Aorta (tissue), 5 donors: ENCODE measurements around the gene SUCNR1. TPM values are rescaled to one million over a fixed set of nuclear protein-coding genes. Genes with fewer than 3 reads are reported as not detected.
"Not testable (repeated sequence)": the region's sequence is repeated elsewhere in the genome, so short reads cannot be mapped to it uniquely, and the experiment has no call there.

Source experiments
- ATAC-seq: fragments of 200-7000 bp; cut with Tn5 transposase; one replicate; pipeline ENCODE4 v1.9.1; 2022; ENCODE audit warnings: moderate library complexity; ENCODE audit not compliant: low FRiP score
- DNase-seq, 2 donors: peaks; one replicate each; pipeline ENCODE4 v3.0.0-alpha.2; 2020
- H3K27ac ChIP-seq, 2 donors: one replicate each; pipeline ENCODE4 v1.5.1; 2013; ENCODE audit warnings: low read length in 2 of 2, mild to moderate bottlenecking in 2 of 2, moderate library complexity in 2 of 2, control low read depth in 1 of 2, inconsistent platforms in 1 of 2, low read depth in 1 of 2
- H3K27me3 ChIP-seq, 2 donors: one replicate each; pipeline ENCODE4 v1.6.1; 2013; ENCODE audit warnings: control low read depth in 1 of 2, low read length in 1 of 2, mild to moderate bottlenecking in 1 of 2, moderate library complexity in 1 of 2; ENCODE audit not compliant: insufficient read depth in 2 of 2, control insufficient read depth in 1 of 2
- H3K36me3 ChIP-seq, 2 donors: one replicate each; pipeline ENCODE4 v1.6.1; 2013; ENCODE audit warnings: control low read depth in 1 of 2, low read length in 1 of 2, mild to moderate bottlenecking in 1 of 2; ENCODE audit not compliant: insufficient read depth in 2 of 2, control insufficient read depth in 1 of 2
- H3K4me1 ChIP-seq, 2 donors: one replicate each; pipeline ENCODE4 v1.6.1; 2013; ENCODE audit warnings: low read length in 2 of 2, control low read depth in 1 of 2, mild to moderate bottlenecking in 1 of 2, moderate library complexity in 1 of 2; ENCODE audit not compliant: insufficient read depth in 2 of 2, control insufficient read depth in 1 of 2
- H3K4me3 ChIP-seq, 2 donors: one replicate each; pipeline ENCODE4 v1.5.1; 2013; ENCODE audit warnings: low read length in 2 of 2, control low read depth in 1 of 2, mild to moderate bottlenecking in 1 of 2
- H3K9me3 ChIP-seq: one replicate; pipeline ENCODE4 v1.6.1; 2013; ENCODE audit warnings: mild to moderate bottlenecking, low read length; ENCODE audit not compliant: control insufficient read depth
- WGBS, 2 donors: extraction: QIAGEN DNeasy Blood & Tissue Kit; methylation state at CpG; one replicate each; pipeline ENCODE4 v1.1.7; 2013; 5-methylcytosine and 5-hydroxymethylcytosine counted together
- intact Hi-C, 2 donors: fragments of 100-400 bp; cut with DNase I; formaldehyde crosslinking; loops; one replicate each; pipeline versions ENCODE4 v1.14.2 to v1.15.0; 2022
- polyA plus RNA-seq, 2 donors: library from polyadenylated mRNA; stranded (reverse); fragments of 200-250 nt; gene quantifications; one replicate each; pipeline ENCODE4 v1.2.3, GENCODE V29; 2013
- total RNA-seq, 2 donors: library from RNA; stranded (reverse); fragmentation: NEBNext Ultra II Directional; extraction: Animal tissue kit (Norgen Biotek cat#: 25700); gene quantifications; one replicate each; pipeline ENCODE4 v1.2.1, GENCODE V29; 2021
- donor health status: healthy with polysubstance abuse.
- donor health status: Bipolar disorder and iron deficiency.
- donor health status: DM: no; HTN: no; CAD: no.
- donor health status: DM: no; HTN: no; CAD: no.
- donor health status: DM: yes; HTN: yes; CAD: no.

SUCNR1 gene
- total and polyA plus RNA-seq, 4 donors: 0.15 to 3.2 (median 1.1) TPM

- H3K4me3 ChIP-seq: no peak overlapping the region
- H3K36me3 ChIP-seq: no peaks in the 10 kb centered on the region
- H3K27ac ChIP-seq: no peak overlapping the region
- no peaks in the 10 kb centered on the region for H3K27me3 ChIP-seq
- WGBS, 2 donors: 39 to 51% methylated on average over 4 of the region's 4 CpGs
- no peak for ATAC-seq
- intact Hi-C loops: no loop called here
- H3K4me1 ChIP-seq: peaks cover 0 to 3% of the 10 kb centered on the region in 2 donors
- no peaks in the 10 kb centered on the region for H3K9me3 ChIP-seq
- DNase-seq: no peak
Measured at GRCh38 chr3:151866711-151867410, 6.6 kb upstream of the SUCNR1 start.

GRCh38 chr3:151867666-151868065, 5.8 kb upstream of the SUCNR1 start:
- ATAC-seq (no peak), DNase-seq (no peak)
- WGBS, 2 donors: 68 to 78% methylated on average over 1 of the region's 1 CpG
- Histone ChIP-seq H3K4me3 (no peak overlapping the region), H3K27ac (no peak overlapping the region), H3K9me3 (no peaks in the 10 kb centered on the region), H3K4me1 (peaks cover 0 to 3% of the 10 kb centered on the region in 2 donors), H3K27me3 (no peaks in the 10 kb centered on the region), H3K36me3 (no peaks in the 10 kb centered on the region)
- intact Hi-C loops: no loop called here

GRCh38 chr3:151869181-151869580, 4.3 kb upstream of the SUCNR1 start:
- no peak for ATAC-seq
- H3K27ac ChIP-seq: no peak overlapping the region
- intact Hi-C loops: no loop called here
- no peak for DNase-seq
- no peak overlapping the region for H3K4me3 ChIP-seq
- H3K9me3 ChIP-seq: no peaks in the 10 kb centered on the region
- peaks cover 0 to 3% of the 10 kb centered on the region in 2 donors for H3K4me1 ChIP-seq
- no peaks in the 10 kb centered on the region for H3K27me3 ChIP-seq
- H3K36me3 ChIP-seq: no peaks in the 10 kb centered on the region
- WGBS, 2 donors: 37 to 42% methylated on average over 3 of the region's 3 CpGs

DNA sequence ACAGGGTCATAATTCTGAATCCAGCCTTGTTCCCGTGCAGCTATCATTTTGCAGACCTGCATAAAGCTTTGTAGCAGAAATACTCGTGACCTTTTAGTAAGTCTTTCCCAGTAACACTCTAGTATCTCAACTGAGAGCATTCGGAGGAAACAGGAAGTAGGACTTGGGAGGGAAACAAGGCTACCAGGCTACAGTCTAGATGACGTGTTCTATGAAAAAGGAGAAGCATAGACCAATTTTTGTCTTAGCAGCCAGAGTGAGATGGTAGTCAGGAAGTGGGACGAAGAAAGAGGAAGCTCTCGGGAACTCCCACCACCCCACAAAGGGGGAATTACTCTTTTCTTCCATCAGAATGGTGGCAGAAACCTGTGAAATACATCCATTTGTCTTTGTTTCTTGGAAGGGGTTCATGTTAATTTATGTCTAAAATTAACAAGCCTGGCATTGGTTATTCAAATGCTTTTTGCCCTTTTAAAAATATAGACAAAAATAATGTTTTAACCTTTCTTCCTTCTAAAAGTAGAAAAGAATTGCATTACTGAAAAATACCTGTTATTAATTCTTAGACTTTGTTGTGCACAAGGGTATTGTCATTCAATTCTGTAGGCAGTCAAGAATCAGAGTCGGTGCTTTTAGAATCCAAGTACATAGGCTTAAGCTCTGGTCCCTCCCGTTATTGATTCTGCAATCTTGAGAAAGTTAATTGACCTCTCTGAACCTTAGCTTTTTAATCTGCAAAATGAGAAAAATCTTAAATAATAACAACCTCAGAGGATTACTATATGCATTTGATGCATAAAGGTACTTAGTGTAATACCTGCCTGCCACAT, 1.6 kb upstream of the SUCNR1 start:
- intact Hi-C loops: no loop called here
- peaks cover 0 to 3% of the 10 kb centered on the region in 2 donors for H3K4me1 ChIP-seq
- H3K4me3 ChIP-seq: no peak overlapping the region
- 54 to 56% methylated on average over 8 of the region's 8 CpGs for WGBS, 2 donors
- no peak for DNase-seq
- no peak overlapping the region for H3K27ac ChIP-seq
- ATAC-seq: peak; percentile 54
- H3K36me3 ChIP-seq: no peaks in the 10 kb centered on the region
- no peaks in the 10 kb centered on the region for H3K9me3 ChIP-seq
- H3K27me3 ChIP-seq: no peaks in the 10 kb centered on the region

- H3K36me3 ChIP-seq, H3K9me3 ChIP-seq, DNase-seq, H3K4me1 ChIP-seq, H3K4me3 ChIP-seq, H3K27ac ChIP-seq, ATAC-seq, H3K27me3 ChIP-seq, intact Hi-C loops: not testable (repeated sequence)
- 94 to 96% methylated on average over 5 of the region's 5 CpGs for WGBS, 2 donors
Measured at GRCh38 chr3:151874079-151874478, 636 bp downstream of the SUCNR1 start.

GRCh38 chr3:151875759-151876158, 2.3 kb downstream of the SUCNR1 start:
- Histone ChIP-seq H3K36me3 (no peaks in the 10 kb centered on the region), H3K4me1 (peaks cover 2 to 5% of the 10 kb centered on the region in 2 donors), H3K27ac (no peak overlapping the region), H3K27me3 (no peaks in the 10 kb centered on the region), H3K9me3 (no peaks in the 10 kb centered on the region), H3K4me3 (no peak overlapping the region)
- DNase-seq: no peak
- WGBS, 2 donors: 79 to 81% methylated on average over 3 of the region's 3 CpGs
- intact Hi-C loops: loop anchor here in 1 of 2 donors (5.0 kb wide), 1 partner anchor 42 kb away; no protein-coding TSS in a partner anchor
- ATAC-seq: no peak

DNA sequence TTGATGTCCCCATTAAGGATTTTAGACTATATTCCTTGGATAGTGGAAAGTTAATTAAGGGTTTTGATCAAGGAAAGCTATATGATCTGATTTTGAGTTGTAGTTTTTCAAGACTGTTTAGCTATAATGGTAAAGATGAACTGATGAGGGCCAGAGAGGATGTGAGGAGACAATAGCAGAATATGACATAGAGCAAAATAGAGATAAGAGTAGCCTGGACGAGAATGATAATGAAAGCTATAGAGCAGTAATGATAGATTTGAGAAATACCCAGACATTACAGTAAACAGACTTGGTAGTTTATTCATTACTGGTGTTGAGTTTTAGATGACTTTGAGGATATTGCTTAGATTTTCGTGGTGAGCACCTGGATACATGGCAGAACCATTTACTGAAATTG, 3.8 kb downstream of the SUCNR1 start:
- Histone ChIP-seq H3K4me3 (no peak overlapping the region), H3K4me1 (peaks cover 2 to 3% of the 10 kb centered on the region in 2 donors), H3K9me3 (no peaks in the 10 kb centered on the region), H3K36me3 (no peaks in the 10 kb centered on the region), H3K27me3 (no peaks in the 10 kb centered on the region), H3K27ac (no peak overlapping the region)
- intact Hi-C loops: loop anchor here in 1 of 2 donors (5.0 kb wide), 1 partner anchor 40 kb away; no protein-coding TSS in a partner anchor
- WGBS, 2 donors: 89 to 96% methylated on average over 2 of the region's 2 CpGs
- DNase-seq: no peak
- no peak for ATAC-seq

GRCh38 chr3:151878465-151878864, 5.0 kb downstream of the SUCNR1 start:
- intact Hi-C loops: loop anchor here in 1 of 2 donors (5.0 kb wide), 1 partner anchor 39 kb away; no protein-coding TSS in a partner anchor
- no peak overlapping the region for H3K4me3 ChIP-seq
- no peak for ATAC-seq
- no peaks in the 10 kb centered on the region for H3K36me3 ChIP-seq
- no peak for DNase-seq
- H3K27me3 ChIP-seq: no peaks in the 10 kb centered on the region
- H3K9me3 ChIP-seq: no peaks in the 10 kb centered on the region
- 9 to 22% methylated on average over 3 of the region's 3 CpGs for WGBS, 2 donors
- H3K27ac ChIP-seq: no peak overlapping the region
- H3K4me1 ChIP-seq: peaks cover 2 to 3% of the 10 kb centered on the region in 2 donors
